ENCODE data around the gene ABL2. TPM values are rescaled to one million over a fixed set of nuclear protein-coding genes. Genes with fewer than 3 reads are reported as not detected.
A peak's percentile ranks its signal among the peaks of the same experiment; 100 is the strongest.
"Not testable (repeated sequence)": the region's sequence is repeated elsewhere in the genome, so short reads cannot be mapped to it uniquely, and the experiment has no call there.

The ABL2 gene
- total RNA-seq, 1 experiment from 2014 or later = 18.3 TPM

DNA sequence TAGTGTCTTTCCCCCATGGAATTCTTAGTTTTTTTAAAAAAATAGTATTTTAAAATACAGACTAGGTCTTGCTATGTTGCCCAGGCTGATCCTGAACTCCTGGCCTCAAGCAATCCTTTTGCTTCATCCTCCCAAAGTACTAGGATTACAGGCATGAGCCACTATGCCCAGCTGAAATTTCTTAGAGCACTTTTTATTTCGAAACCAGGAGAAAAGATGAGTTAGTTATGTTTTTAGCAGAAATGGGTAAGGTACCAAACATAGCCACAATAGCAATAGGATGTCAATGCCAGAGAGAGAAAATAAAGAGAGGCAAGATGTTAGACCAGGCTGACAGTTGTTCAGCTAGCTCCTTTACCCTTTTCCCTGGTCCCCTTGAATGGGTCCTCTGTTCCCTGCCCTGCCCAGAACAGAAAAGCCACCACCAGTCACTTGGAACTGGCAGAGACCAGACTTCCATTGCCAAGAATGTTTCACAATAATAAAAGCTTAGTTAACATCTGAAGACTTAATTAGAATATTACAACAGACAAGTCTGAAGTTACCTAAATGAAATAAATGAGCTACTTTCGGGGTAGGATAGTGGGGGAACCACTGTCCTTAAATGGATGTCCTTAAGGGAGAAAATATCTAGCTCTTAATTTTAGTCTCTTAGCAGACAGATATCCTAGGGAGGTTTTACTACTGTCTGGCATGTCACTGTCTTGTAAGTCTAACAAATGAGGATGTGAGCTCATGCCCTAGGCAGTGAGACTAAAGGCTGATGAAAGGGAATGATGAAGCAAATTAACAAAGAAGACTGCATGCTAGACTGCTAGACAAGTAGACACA, 54.3 kb downstream of the ABL2 start:
- peak overlapping the region; percentile 70 for H3K27ac Mint-ChIP-seq
- CTCF ChIA-PET = interaction anchor here (0.7 kb wide), 1 partner anchor 11 kb away, joined by 3 read pairs; no protein-coding TSS in a partner anchor
- no peak for TF ChIP-seq TCF7 (CRISPR knock-in tag; IDR thresholded peaks at IDR 0.05; ENCODE audit: low read depth)
- TF ChIP-seq, protein P1, sequence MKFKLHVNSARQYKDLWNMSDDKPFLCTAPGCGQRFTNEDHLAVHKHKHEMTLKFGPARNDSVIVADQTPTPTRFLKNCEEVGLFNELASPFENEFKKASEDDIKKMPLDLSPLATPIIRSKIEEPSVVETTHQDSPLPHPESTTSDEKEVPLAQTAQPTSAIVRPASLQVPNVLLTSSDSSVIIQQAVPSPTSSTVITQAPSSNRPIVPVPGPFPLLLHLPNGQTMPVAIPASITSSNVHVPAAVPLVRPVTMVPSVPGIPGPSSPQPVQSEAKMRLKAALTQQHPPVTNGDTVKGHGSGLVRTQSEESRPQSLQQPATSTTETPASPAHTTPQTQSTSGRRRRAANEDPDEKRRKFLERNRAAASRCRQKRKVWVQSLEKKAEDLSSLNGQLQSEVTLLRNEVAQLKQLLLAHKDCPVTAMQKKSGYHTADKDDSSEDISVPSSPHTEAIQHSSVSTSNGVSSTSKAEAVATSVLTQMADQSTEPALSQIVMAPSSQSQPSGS (CRISPR knock-in tag; IDR thresholded peaks at IDR 0.05; ENCODE audit: borderline replicate concordance, low read depth) = no peak
- TF ChIP-seq ZNF219 (CRISPR knock-in tag; IDR thresholded peaks at IDR 0.05; ENCODE audit: borderline replicate concordance) = no peak
- TF ChIP-seq, protein P2, sequence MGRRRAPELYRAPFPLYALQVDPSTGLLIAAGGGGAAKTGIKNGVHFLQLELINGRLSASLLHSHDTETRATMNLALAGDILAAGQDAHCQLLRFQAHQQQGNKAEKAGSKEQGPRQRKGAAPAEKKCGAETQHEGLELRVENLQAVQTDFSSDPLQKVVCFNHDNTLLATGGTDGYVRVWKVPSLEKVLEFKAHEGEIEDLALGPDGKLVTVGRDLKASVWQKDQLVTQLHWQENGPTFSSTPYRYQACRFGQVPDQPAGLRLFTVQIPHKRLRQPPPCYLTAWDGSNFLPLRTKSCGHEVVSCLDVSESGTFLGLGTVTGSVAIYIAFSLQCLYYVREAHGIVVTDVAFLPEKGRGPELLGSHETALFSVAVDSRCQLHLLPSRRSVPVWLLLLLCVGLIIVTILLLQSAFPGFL (CRISPR knock-in tag; IDR thresholded peaks at IDR 0.05; ENCODE audit: borderline replicate concordance) = no peak
- no peak for TF ChIP-seq SMAD4 (CRISPR knock-in tag; IDR thresholded peaks at IDR 0.05)
- no peak for TF ChIP-seq TEAD4 (CRISPR knock-in tag; IDR thresholded peaks at IDR 0.05)
- no peak for TF ChIP-seq JAZF1 (CRISPR knock-in tag; IDR thresholded peaks at IDR 0.05)
- TF ChIP-seq, protein P3, sequence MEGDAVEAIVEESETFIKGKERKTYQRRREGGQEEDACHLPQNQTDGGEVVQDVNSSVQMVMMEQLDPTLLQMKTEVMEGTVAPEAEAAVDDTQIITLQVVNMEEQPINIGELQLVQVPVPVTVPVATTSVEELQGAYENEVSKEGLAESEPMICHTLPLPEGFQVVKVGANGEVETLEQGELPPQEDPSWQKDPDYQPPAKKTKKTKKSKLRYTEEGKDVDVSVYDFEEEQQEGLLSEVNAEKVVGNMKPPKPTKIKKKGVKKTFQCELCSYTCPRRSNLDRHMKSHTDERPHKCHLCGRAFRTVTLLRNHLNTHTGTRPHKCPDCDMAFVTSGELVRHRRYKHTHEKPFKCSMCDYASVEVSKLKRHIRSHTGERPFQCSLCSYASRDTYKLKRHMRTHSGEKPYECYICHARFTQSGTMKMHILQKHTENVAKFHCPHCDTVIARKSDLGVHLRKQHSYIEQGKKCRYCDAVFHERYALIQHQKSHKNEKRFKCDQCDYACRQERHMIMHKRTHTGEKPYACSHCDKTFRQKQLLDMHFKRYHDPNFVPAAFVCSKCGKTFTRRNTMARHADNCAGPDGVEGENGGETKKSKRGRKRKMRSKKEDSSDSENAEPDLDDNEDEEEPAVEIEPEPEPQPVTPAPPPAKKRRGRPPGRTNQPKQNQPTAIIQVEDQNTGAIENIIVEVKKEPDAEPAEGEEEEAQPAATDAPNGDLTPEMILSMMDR (IDR thresholded peaks at IDR 0.05) = no peak
- no peak for TF ChIP-seq SP1 (CRISPR knock-in tag; conservative IDR thresholded peaks at IDR 0.05)
- TF ChIP-seq ZNF416 (CRISPR knock-in tag; IDR thresholded peaks at IDR 0.05) = no peak
- TF ChIP-seq, protein P4, sequence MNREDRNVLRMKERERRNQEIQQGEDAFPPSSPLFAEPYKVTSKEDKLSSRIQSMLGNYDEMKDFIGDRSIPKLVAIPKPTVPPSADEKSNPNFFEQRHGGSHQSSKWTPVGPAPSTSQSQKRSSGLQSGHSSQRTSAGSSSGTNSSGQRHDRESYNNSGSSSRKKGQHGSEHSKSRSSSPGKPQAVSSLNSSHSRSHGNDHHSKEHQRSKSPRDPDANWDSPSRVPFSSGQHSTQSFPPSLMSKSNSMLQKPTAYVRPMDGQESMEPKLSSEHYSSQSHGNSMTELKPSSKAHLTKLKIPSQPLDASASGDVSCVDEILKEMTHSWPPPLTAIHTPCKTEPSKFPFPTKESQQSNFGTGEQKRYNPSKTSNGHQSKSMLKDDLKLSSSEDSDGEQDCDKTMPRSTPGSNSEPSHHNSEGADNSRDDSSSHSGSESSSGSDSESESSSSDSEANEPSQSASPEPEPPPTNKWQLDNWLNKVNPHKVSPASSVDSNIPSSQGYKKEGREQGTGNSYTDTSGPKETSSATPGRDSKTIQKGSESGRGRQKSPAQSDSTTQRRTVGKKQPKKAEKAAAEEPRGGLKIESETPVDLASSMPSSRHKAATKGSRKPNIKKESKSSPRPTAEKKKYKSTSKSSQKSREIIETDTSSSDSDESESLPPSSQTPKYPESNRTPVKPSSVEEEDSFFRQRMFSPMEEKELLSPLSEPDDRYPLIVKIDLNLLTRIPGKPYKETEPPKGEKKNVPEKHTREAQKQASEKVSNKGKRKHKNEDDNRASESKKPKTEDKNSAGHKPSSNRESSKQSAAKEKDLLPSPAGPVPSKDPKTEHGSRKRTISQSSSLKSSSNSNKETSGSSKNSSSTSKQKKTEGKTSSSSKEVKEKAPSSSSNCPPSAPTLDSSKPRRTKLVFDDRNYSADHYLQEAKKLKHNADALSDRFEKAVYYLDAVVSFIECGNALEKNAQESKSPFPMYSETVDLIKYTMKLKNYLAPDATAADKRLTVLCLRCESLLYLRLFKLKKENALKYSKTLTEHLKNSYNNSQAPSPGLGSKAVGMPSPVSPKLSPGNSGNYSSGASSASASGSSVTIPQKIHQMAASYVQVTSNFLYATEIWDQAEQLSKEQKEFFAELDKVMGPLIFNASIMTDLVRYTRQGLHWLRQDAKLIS (CRISPR knock-in tag; IDR thresholded peaks at IDR 0.05; ENCODE audit: borderline replicate concordance) = no peak
- TF ChIP-seq NFATC4 (CRISPR knock-in tag; IDR thresholded peaks at IDR 0.05) = no peak
- TF ChIP-seq ZNF232 (CRISPR knock-in tag; IDR thresholded peaks at IDR 0.05) = no peak
- no peak for TF ChIP-seq NFYB (CRISPR knock-in tag; conservative IDR thresholded peaks at IDR 0.05; ENCODE audit: low read depth)
- TF ChIP-seq GTF2I (CRISPR knock-in tag; conservative IDR thresholded peaks at IDR 0.05) = no peak
- no peak for TF ChIP-seq ESRRA (CRISPR knock-in tag; IDR thresholded peaks at IDR 0.05; ENCODE audit: borderline replicate concordance)
- TF ChIP-seq ZNF121 (CRISPR knock-in tag; IDR thresholded peaks at IDR 0.05) = no peak
- TF ChIP-seq, protein P5, sequence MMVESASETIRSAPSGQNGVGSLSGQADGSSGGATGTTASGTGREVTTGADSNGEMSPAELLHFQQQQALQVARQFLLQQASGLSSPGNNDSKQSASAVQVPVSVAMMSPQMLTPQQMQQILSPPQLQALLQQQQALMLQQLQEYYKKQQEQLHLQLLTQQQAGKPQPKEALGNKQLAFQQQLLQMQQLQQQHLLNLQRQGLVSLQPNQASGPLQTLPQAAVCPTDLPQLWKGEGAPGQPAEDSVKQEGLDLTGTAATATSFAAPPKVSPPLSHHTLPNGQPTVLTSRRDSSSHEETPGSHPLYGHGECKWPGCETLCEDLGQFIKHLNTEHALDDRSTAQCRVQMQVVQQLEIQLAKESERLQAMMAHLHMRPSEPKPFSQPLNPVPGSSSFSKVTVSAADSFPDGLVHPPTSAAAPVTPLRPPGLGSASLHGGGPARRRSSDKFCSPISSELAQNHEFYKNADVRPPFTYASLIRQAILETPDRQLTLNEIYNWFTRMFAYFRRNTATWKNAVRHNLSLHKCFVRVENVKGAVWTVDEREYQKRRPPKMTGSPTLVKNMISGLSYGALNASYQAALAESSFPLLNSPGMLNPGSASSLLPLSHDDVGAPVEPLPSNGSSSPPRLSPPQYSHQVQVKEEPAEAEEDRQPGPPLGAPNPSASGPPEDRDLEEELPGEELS (CRISPR knock-in tag; IDR thresholded peaks at IDR 0.05) = no peak

DNA sequence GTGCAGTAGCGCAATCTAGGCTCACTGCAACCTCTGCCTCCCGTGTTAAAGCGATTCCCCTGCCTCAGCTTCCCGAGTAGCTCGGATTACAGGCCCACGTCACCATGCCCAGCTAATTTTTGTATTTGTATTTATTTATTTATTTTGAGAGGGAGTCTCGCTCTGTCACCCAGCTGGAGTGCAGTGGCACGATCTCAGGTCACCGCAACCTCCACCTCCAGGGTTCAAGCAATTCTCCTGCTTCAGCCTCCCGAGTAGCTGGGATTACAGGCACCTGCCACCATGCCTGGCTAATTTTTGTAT, 59.1 kb downstream of the ABL2 start:
- H3K4me3 Mint-ChIP-seq; DNase-seq (ENCODE audit: low spot score); H3K27me3 Mint-ChIP-seq (ENCODE audit: low read depth); ATAC-seq; H3K36me3 Mint-ChIP-seq; H3K27ac Mint-ChIP-seq; CTCF ChIA-PET; H3K9me3 Mint-ChIP-seq; POLR2A ChIA-PET: not testable (repeated sequence)
- peaks cover 13% of the 10 kb centered on the region for H3K4me1 Mint-ChIP-seq

More for the DNA sequence above, 54.3 kb downstream of the ABL2 start:
- POLR2A ChIA-PET = interaction anchor here (0.7 kb wide), 1 partner anchor 15 kb away, joined by 4 read pairs; no protein-coding TSS in a partner anchor
- H3K4me3 Mint-ChIP-seq = no peak overlapping the region
- DNase-seq (ENCODE audit: low spot score) (no peak), ATAC-seq (no peak)
- H3K9me3 Mint-ChIP-seq = no peaks in the 10 kb centered on the region
- no peaks in the 10 kb centered on the region for H3K27me3 Mint-ChIP-seq (ENCODE audit: low read depth)
- peaks cover 11% of the 10 kb centered on the region for H3K4me1 Mint-ChIP-seq
- no peaks in the 10 kb centered on the region for H3K36me3 Mint-ChIP-seq

Measured in WTC11 (cell line).